Middle frontal gyrus (tissue), 1 donor: Measurements from ENCODE around the gene NXPH2.
A peak's percentile ranks its signal among the peaks of the same experiment; 100 is the strongest.
"Not testable (repeated sequence)": the region's sequence is repeated elsewhere in the genome, so short reads cannot be mapped to it uniquely, and the experiment has no call there.

Experiments used
- DNase-seq: peaks from one replicate; pipeline ENCODE4 v3.0.0-alpha.2; 2015; ENCODE audit warnings: low spot score; ENCODE audit errors: extremely low spot score

The NXPH2 gene

DNA sequence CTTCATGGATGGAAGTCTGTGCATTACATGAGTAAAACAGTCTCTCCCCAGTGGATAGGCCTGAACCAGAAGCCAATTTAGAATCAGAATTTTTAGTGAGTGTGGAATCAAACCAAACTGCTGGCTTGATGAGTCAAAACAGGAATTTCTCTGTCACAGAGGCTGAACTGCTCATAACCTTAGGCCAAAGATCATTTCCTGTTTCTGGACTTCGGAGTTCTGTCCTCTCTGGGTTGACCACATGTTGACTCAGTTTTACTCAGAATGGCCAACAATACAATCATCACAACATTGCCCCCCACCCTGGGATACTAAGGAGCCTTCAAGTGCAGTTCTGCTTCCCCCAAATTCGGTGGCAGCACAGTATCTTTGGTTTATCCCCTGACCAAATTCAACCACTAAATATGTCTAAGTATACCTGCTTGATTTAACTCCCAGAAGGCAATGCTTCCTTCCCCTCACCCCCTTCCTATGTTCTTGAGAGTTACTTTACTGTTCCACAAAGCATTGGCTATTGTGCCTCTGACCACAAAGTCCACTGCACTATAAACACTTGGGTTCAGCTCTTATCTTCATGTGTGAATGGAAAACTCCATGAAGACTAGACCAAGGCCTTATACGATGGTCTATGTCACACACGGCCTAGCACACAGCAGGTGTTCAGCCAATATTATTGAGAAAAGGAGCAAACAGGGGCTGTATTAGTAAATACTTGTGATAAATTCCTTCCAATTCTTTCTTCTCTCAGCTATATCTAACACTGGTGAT is 67.8 kb downstream of the NXPH2 start:
- DNase-seq, result no peak

DNA sequence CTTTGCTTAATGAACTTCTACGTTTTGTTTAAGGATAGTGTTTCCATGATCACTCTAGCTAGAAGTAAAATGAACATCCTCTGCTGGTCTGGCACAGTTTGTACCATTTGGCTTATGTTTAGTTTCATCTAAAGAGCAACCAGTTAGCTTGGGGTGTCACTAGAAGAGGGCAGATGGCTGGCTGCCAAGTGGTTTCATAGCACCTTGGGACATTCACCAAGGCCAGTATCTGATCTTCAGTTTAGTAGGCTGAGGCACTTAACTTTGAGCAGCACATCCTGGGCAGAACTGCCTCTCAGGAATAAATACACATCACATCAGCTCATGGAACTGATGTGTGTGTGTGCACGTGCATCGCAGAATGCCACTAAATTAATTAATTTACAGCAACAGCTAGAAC is 68.4 kb downstream of the NXPH2 start:
- DNase-seq, result no peak

DNA sequence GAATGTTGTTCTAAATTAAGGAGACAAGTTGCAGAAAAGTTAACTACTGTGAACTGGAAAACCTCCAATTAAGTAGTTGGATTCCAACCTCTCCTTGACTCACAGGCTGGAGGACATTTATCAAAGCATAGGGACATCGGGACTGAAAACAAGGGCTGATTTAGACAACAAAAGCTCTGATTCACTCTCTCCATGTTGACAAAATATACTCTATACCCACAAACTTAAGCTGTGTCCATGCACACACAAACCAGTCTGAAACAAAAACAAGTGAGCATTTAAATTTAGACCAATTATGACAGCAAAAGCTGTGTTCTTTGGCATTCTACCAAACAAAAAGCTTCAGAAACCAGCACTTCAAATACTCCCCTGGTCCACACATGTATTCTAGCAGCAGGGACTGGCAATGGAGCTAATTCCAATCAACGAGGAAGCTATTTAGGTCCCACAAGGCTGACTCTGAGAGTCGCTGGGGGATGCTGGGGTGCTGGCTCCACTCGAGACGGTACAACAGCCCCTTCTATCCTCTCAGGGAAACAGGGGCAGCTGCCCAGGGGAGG is 71.4 kb downstream of the NXPH2 start:
- DNase-seq, result peak; percentile 31

DNA sequence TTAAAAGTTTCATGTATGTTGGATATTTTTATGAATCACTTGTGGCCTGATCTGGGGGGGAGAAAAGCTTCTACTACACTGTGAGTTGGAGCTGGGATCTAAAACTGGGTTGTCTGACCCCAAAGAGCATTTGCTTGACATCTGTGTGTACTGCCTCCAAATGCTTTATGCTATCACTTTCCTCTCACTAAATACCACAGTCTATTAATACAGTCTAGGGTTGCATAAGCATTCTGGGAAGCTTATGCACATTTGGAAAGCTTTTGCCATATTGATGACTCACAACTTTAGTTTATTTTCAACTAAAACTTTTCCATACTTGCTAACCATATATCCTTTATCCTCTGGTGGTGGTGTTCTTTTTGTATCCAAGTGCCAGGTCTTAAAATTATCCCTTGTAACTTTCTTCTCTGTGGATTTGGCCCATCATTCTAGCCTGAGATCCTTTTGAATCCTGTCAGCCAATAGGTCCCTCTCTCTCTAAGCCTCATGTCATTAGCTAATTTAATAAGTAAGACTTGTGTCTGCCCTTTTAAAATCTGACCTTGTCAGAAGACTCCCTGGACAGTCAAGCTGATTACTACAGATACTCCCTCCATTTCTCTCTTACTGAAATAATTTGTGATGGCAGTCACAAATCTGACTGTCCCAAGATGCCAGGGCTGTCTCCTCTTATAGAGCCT is 72.7 kb downstream of the NXPH2 start:
- DNase-seq, result peak; percentile 19

DNA sequence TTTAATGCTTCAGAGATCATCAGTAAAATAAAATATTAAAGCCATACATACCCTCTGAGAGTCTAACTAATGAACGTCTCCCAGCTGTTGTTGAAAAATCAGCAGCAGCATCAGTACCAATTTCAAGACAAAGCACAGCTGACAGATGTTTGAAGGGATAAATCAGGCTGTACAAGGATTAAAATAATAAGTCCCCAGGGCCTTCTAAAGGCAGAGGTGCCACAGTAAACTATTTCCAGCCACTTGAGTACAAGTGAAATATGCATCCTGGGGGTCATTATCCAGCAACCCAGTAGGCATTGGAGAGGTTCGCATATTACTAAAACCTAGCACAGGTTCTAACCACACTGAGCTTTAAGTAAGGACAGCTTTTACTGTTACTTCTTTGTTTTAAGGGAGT is 76.9 kb downstream of the NXPH2 start:
- no peak for DNase-seq

DNA sequence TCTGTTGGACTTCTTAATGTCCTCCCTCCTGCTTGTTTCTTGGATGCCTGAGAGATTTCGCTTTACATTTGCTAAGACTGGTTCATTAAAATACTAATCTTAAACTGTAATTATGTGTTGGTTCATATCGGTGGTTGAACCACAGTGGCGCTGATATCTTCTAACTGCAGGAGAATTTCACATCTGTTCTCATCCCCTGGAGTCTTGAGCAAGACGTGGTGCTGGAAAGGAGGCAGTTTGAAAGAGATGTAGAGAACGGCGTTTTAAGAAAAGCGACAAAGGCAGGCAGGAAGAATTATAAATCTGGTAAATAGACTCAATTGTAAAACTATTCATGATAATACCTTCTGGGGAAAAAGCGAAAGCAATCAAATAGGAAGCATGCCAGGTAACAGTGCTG is 79.5 kb downstream of the NXPH2 start:
- DNase-seq, result no peak

DNA sequence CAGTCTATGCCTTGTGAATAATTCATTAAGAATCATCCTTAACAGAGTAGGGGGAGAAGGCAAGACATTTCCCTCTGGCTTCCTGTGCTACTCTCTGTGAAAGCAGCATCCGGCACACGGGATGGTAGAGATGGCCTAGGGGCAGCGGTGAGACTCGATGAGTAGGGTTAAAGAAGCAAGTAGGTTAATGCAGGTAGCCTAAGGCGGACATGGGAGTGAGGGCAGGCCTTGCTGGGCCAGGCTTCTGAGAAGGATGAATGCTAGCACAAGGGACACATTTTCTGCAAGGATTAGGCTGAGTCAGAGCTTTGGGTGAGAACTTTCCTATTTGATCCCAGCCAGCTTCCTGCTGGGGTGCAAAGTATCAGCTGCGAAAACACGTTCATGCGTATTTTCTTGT is 80.8 kb downstream of the NXPH2 start:
- no peak for DNase-seq

DNA sequence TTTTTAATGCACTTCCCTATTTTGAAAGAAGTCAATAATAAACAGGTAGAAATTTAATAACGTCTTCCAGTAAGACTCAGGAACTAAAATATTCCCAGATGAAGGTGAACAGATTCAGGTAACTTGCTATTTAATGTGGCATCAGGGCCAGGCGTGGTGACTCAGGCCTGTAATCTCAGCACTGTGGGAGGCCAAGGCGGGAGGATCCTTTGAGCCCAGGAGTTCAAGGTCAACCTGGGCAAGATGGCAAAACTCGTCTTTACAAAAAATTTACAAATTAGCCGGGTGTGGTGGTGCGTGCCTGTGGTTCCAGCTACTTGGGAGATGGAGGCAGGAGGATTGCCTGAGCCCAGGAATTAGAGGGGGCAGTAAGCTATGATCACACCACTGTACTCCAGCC is 81.8 kb downstream of the NXPH2 start:
- DNase-seq, result no peak

DNA sequence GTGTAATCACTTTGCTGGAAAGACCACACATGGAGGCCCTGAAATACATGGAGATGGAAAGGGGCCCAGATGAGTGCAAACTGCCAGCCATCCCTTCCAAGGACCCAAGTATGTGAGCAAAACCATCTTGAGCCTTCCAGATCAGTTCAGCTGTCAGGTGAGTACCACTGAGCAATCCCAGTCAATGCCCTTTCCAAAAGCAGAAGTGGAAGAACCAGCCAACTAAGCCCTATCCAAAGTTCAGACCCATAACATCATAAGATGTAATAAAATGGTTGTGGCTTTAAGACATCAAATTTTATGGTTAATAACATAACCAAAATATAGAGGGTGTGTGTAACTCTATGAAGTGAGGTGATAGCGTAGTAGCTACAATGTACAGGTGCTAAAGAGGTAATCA is 88.5 kb downstream of the NXPH2 start:
- no peak for DNase-seq

DNA sequence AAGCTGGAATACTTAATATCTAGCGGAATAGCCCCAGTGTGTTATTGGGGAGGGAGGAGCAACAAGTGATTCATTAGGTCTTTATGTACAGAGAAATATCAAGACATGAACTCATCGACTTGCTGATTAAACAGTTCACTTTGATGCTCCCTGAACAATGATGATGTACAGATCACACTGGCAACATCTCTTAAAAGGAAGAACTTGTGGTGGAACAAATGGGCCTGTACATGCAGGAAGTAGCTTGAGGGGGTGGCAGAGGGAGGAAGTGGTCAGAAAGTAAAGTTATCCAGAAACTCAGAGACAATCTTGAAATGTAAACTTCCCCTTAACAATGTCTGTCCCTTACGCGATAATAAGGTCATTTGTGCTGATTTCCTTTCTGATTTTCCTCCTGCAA is 90.5 kb downstream of the NXPH2 start:
- DNase-seq, result no peak

DNA sequence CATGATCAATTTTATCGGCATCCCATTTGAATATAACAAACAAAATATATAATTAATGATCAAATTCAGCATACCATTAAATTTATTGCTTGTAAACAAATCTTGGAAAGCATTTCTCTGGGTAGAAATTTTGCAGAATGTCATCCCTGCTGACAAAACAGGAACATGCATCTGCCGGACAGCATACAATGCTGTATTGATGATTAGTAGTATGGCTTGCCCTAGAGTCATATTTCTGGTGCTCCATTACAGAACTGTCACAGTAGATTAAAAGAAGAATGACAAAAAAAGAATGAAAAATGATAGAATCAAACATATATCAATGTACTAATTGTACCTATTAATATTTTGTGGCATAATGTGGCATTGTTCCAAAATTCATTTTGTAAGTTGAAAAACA is 98.0 kb downstream of the NXPH2 start:
- no peak for DNase-seq

DNA sequence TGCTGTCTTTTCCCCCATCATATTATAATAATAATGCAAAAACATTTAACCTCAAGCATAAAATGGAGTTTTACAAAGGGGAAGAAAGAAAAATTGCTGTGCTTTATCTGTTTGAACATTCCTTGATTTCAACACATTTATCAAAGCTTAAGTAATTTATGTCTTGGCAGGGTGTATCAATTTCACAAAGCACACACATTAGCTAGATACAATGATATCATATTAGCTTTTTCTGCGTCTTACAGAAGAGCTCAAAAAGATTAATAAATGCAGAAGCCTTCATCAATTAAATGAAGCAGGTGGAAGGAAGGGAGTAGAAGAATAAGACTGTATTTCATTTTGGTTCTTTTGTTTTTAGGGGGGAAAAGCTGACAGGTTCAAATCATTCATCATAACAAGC is 103.0 kb downstream of the NXPH2 start:
- DNase-seq, result no peak

DNA sequence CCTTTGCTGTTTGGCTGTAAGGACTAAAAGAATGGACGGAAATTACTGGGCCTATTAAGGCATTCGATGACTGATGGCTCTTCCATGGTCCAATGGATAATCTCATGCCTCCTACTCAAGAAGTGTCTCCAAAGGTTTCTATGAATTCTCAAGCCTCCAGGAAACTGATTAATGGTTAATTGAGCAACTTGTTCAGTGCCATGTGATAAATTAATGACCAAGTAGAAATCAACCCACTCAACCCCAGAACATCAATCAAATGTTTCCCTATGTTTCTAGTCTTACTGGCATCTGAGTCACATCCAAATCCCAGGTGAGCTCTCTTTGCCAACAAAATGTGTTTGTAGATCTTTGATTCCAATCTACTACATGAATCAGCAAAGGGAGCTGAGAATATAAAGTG is 103.6 kb downstream of the NXPH2 start:
- DNase-seq, result no peak

DNA sequence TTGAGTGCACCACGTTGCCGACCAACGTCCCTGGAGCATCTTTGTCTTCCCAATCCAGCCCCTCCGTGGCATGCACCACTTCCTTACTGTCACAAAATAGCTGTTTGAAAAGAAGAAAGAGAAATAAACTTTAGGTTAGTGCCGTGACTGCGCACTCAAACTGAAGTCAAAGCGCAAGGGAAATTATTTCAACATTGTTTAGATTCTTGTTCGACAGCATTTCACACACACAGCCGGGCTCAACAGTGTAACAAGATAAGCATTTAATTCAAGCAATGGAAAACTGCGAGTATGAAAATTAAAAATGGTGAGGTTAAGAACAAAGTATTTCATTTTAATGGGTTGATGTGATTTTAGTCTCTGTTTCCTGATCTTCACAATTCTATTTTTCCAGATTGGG is 108.6 kb downstream of the NXPH2 start:
- no peak for DNase-seq

DNA sequence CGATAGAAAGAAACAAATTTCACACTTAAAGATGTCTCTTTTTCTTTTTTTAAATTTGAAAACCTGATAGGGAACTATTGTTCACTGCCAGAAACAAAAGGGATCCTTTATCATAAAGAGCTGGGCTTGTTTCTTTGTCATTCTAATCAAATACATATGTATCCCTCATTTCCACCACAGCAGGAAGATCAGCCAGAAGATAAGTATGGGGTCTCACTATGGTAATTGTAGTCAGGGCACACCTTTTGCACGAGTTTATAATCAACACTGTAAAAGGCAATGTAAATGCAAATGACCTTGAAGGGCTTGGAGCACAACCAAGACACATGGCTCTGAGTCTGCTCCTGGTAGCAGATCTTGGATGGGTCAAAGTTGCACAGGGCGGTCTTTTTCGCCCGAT is 109.5 kb downstream of the NXPH2 start:
- DNase-seq, result no peak

DNA sequence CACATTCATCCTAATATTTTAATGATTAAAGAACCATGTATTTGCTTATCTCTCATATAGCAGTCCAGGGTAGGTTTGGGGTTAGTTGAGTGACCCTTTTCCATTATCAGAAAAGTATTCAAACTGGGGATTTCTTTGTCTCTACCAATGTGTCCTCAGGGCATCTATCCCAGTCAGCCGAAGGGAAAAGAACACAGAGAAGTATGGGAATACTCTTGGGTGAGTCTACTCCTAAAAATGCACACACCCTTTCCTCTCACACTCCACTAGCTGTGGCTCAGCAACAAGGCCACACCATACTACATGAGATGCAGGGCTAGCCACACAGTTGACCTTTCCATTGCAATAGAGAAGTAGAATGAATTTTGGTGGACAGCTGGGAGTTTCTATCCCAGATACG is 114.3 kb downstream of the NXPH2 start:
- no peak for DNase-seq

DNA sequence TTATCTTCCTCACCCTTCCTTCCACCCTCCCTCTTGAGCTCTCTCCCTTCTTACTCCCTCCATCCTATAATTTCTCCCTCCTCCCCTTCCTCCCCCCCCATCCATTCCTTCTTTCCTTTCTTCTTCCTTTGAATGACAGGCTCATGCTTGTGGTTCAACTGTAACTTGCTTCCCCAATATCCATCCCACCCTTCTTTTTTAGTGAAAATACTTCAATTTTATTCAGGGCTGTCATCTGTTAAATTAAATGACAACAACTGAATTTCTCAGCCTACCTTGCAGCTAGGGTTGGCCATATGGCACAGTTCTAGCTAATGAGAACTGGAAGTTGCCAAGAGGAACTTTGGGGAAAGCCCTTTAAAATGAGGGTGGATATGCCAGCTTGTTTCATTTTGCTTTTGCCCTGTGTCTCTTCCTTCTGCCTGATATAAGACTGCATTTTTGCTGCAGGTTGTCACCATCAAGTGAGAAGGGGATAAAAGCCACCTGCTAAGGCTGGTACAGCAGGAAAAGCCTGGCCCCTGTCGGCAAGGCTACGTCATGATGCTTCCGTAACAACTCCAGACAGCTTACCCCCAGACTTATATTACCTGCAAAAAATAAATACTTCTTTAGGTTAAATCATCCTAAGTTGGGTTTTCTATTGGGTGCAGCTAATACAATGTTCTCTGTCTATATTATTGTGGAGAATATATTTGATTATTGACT is 121.8 kb downstream of the NXPH2 start:
- DNase-seq, result no peak

DNA sequence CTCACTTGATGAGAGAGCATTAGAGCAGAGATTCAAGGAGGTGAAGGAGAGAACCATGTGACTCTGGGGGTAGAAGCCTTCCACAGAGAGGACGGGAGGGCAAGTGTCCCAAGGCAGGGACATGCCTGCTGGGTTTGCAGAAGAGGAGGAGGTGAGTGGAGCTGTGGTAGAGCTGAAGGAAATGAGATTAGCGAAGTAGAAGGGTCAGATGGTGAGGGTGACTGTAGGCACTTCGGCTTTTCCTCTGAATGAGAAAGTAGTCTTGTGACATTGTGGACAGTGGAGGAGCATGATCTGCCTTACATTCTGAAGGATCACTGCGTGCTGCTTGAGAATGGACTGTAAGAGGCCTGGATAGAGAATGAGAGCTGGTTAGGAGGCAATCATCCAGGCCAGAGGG is 126.0 kb downstream of the NXPH2 start:
- no peak for DNase-seq

DNA sequence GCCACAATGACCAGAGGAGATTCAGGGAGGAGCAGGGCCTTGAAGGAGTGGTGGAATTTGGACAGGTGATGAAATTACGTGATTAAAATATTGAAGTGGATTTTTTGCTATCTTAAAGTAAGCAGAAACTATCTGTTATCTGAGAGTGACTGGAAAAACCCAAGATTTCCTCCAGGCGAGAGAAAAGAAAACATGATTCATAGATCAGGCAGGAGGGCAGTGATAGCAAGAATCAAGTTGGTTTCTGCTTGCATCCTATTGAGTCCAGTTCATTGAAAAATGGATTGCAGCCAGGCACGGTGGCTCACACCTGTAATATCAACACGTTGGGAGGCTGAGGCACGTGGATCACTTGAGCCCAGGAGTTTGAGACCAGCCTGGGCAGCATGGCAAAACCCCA is 127.8 kb downstream of the NXPH2 start:
- no peak for DNase-seq

DNA sequence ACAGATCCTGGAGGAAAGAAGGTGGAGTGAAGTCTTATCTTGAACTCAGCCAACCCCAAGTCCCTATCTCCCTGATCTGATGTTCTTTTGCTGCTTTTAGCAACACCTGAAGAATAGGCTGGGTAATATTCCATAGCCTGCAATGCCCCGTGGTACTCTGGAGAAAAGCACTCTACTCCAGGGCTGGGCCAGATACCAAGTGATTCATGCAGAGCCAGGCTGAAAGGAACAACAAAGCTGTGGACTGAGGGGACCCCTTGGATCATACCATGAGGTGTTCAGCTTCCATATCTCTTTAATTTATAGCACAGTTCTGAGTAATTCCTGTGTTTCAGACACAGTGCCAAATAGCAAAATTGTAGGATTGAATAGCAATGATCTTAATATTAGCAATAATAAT is 130.6 kb downstream of the NXPH2 start:
- DNase-seq, result no peak

DNA sequence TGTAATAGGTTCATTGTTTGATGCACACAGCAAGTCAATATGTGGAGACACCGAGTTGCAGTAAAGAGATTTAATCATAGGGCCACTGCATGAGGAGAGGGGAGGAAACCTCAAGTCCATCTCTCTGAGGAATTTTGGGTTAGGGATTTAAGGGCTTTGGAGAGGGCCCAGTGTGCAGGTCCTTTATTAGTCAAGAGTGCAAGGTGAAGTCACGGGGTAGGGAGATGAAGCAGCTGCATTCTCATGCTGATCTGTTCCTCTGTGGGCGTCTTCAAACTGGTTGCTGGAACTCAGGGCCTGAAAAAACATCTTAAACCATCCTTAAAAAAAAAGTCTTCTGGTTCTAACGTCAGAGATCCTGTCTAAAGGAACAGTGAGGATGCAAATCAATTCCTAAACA is 131.6 kb downstream of the NXPH2 start:
- DNase-seq, result no peak

DNA sequence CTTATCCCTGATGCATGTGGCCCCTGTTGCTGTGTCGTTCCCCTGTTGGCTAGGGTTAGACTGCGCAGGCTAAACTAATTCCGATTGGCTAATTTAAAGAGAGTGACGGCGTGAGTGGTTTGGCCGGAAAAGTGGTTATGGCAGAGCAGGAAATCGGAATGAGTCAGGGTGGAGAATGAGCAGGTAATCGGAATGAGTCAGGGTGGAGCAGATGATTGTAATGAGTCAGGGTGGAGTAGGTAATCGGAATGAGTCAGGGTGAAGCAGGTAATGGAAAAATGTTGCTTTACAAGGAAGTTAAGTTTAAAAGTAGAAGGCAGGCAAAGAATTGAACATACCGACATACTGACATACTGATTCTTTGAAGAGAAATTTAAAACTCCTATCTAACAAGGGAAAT is 135.4 kb downstream of the NXPH2 start:
- not testable (repeated sequence) for DNase-seq
